Testis (tissue), 3 donors: ENCODE data around the gene KRT84. TPM values are rescaled to one million over a fixed set of nuclear protein-coding genes. Genes with fewer than 3 reads are reported as not detected.

ENCODE experiments used
- DNase-seq: peaks from one replicate; pipeline ENCODE4 v3.0.0-alpha.2; 2019
- H3K27ac ChIP-seq, 2 donors: fragments of 200-600 bp; sonication (generic); one replicate each; pipeline ENCODE4 v1.5.1; 2019
- H3K27me3 ChIP-seq: fragments of 200-600 bp; sonication (generic); one replicate; pipeline ENCODE4 v1.5.1; 2019
- H3K36me3 ChIP-seq: fragments of 200-600 bp; sonication (generic); one replicate; pipeline ENCODE4 v1.5.1; 2017; ENCODE audit warnings: low read depth; ENCODE audit errors: missing control alignments
- H3K4me1 ChIP-seq: fragments of 200-600 bp; sonication (generic); one replicate; pipeline ENCODE4 v1.5.1; 2019
- H3K4me3 ChIP-seq, 2 donors: fragments of 200-600 bp; sonication (generic); one replicate each; pipeline ENCODE4 v1.5.1; 2017 to 2019
- H3K9me3 ChIP-seq: fragments of 200-600 bp; sonication (generic); one replicate; pipeline ENCODE4 v1.5.1; 2017
- CTCF ChIP-seq, 3 experiments: fragments of 450-650 bp in 2 of 3; fragments of 200-600 bp in 1 of 3; sonication (generic) in 1 of 3; IDR thresholded peaks; one replicate each; pipeline ENCODE4 v1.5.1; 2016 to 2019; ENCODE audit warnings: antibody characterized with exemption in 3 of 3, mild to moderate bottlenecking in 2 of 3, moderate library complexity in 1 of 3
- POLR2A ChIP-seq: fragments of 450-650 bp; IDR thresholded peaks from one replicate; pipeline ENCODE4 v1.6.1; 2017; ENCODE audit warnings: antibody characterized with exemption, mild to moderate bottlenecking, moderate library complexity
- WGBS, 2 donors: methylation state at CpG; one replicate each; pipeline ENCODE4 v1.1.5; 2018; 5-methylcytosine and 5-hydroxymethylcytosine counted together
- intact Hi-C: fragments of 100-400 bp; cut with DNase I; formaldehyde crosslinking; loops from one replicate; pipeline ENCODE4 v1.15.1; 2023; ENCODE audit warnings: low total_unique reads
- polyA plus RNA-seq: library from polyadenylated mRNA; stranded (reverse); fragments of 350-450 nt; fragmentation: Illumina TruSeq; extraction: RNeasy Lipid Tissue Mini Kit (QIAGEN cat#74804); gene quantifications from one replicate; pipeline ENCODE4 v1.2.3, GENCODE V29; 2014; ENCODE audit warnings: low read depth, low replicate concordance; ENCODE audit not compliant: insufficient read depth
- total RNA-seq, 2 donors: library from RNA; depleted of rRNA; stranded (reverse); fragments of >200 nt; gene quantifications; one replicate each; pipeline ENCODE4 v1.2.3, GENCODE V29; 2016

Gene KRT84
- total and polyA plus RNA-seq, 3 donors from 2014 or later, result 0.43 TPM; not detected in 2

- Histone ChIP-seq H3K27me3 (no peaks in the 10 kb centered on the region), H3K27ac (no peak overlapping the region), H3K4me3 (no peak overlapping the region), H3K9me3 (no peaks in the 10 kb centered on the region), H3K36me3 (no peaks in the 10 kb centered on the region), H3K4me1 (no peaks in the 10 kb centered on the region)
- TF ChIP-seq POLR2A, result no peak
- no peak for TF ChIP-seq CTCF (IDR thresholded peaks at IDR 0.05)
- WGBS, 2 donors, result 92 to 96% methylated on average over 2 of the region's 2 CpGs
- no peak for DNase-seq
- intact Hi-C loops, result no loop called here
Observed at GRCh38 chr12:52382854-52383253, 2.6 kb downstream of the KRT84 start.

- Histone ChIP-seq H3K27me3 (no peaks in the 10 kb centered on the region), H3K27ac (no peak overlapping the region), H3K4me3 (no peak overlapping the region), H3K9me3 (no peaks in the 10 kb centered on the region), H3K36me3 (no peaks in the 10 kb centered on the region), H3K4me1 (no peaks in the 10 kb centered on the region)
- WGBS, 2 donors, result 90 to 93% methylated on average over 7 to 8 of the region's 8 CpGs
- DNase-seq, result no peak
- TF ChIP-seq POLR2A (no peak), CTCF (IDR thresholded peaks at IDR 0.05) (no peak)
- intact Hi-C loops, result no loop called here
Observed at GRCh38 chr12:52381206-52381605, 4.2 kb downstream of the KRT84 start.

GRCh38 chr12:52380271-52380694 is 5.2 kb downstream of the KRT84 start:
- intact Hi-C loops, result no loop called here
- DNase-seq, result peak; percentile 48
- Histone ChIP-seq H3K36me3 (no peaks in the 10 kb centered on the region), H3K27me3 (no peaks in the 10 kb centered on the region), H3K9me3 (no peaks in the 10 kb centered on the region), H3K4me3 (no peak overlapping the region), H3K4me1 (no peaks in the 10 kb centered on the region), H3K27ac (no peak overlapping the region)
- TF ChIP-seq POLR2A (no peak), CTCF (IDR thresholded peaks at IDR 0.05) (peak in 1 of 3 experiments; percentile 24)
- WGBS, 2 donors, result 44 to 79% methylated on average over 8 to 15 of the region's 15 CpGs

GRCh38 chr12:52379536-52379935 is 5.9 kb downstream of the KRT84 start:
- no peak overlapping the region for H3K4me3 ChIP-seq
- no peaks in the 10 kb centered on the region for H3K9me3 ChIP-seq
- H3K4me1 ChIP-seq, result no peaks in the 10 kb centered on the region
- no peak overlapping the region for H3K27ac ChIP-seq
- WGBS, 2 donors, result 70 to 74% methylated on average over 6 of the region's 6 CpGs
- no peaks in the 10 kb centered on the region for H3K27me3 ChIP-seq
- no peaks in the 10 kb centered on the region for H3K36me3 ChIP-seq
- TF ChIP-seq POLR2A, result no peak
- TF ChIP-seq CTCF (IDR thresholded peaks at IDR 0.05), result no peak
- intact Hi-C loops, result no loop called here
- no peak for DNase-seq

GRCh38 chr12:52378091-52378490 is 7.4 kb downstream of the KRT84 start:
- intact Hi-C loops, result no loop called here
- Histone ChIP-seq H3K36me3 (no peaks in the 10 kb centered on the region), H3K27ac (no peak overlapping the region), H3K27me3 (no peaks in the 10 kb centered on the region), H3K4me3 (no peak overlapping the region), H3K4me1 (no peaks in the 10 kb centered on the region), H3K9me3 (no peaks in the 10 kb centered on the region)
- 82% methylated on average over 11 of the region's 19 CpGs; no CpG with 5 or more reads in 1 of the 2 donors for WGBS, 2 donors
- DNase-seq, result no peak
- TF ChIP-seq POLR2A (no peak), CTCF (IDR thresholded peaks at IDR 0.05) (no peak)
